ENCODE results near the gene CLPX.
"Not testable (repeated sequence)": the region's sequence is repeated elsewhere in the genome, so short reads cannot be mapped to it uniquely, and the experiment has no call there.

GRCh38 chr15:65137089-65137488 is 48.1 kb downstream of the CLPX start:
- not testable (repeated sequence) for TF ChIP-seq PATZ1 (CRISPR knock-in tag; IDR thresholded peaks at IDR 0.05; ENCODE audit: borderline replicate concordance); ESRRG (CRISPR knock-in tag; IDR thresholded peaks at IDR 0.05); ZNF8 (CRISPR knock-in tag; IDR thresholded peaks at IDR 0.05); ZFP30 (CRISPR knock-in tag; IDR thresholded peaks at IDR 0.05); CREB5 (CRISPR knock-in tag; IDR thresholded peaks at IDR 0.05; ENCODE audit: low read depth); TSHZ2 (CRISPR knock-in tag; IDR thresholded peaks at IDR 0.05); TOX (CRISPR knock-in tag; IDR thresholded peaks at IDR 0.05; ENCODE audit: borderline replicate concordance); PPARA (CRISPR knock-in tag; IDR thresholded peaks at IDR 0.05; ENCODE audit: borderline replicate concordance); BACH2 (CRISPR knock-in tag; IDR thresholded peaks at IDR 0.05; ENCODE audit: borderline replicate concordance); SNAI2 (CRISPR knock-in tag; IDR thresholded peaks at IDR 0.05); RARB (CRISPR knock-in tag; IDR thresholded peaks at IDR 0.05); ZNF565 (CRISPR knock-in tag; conservative IDR thresholded peaks at IDR 0.05; ENCODE audit: low read depth); ZFP3 (CRISPR knock-in tag; IDR thresholded peaks at IDR 0.05); ARNTL (CRISPR knock-in tag; IDR thresholded peaks at IDR 0.05; ENCODE audit: borderline replicate concordance, low read depth)

Data from SK-N-SH treated with all-trans-retinoic acid at 6 μM for 48 hours (cell line).